ENCODE data around the gene HBG1. TPM values are rescaled to one million over a fixed set of nuclear protein-coding genes. Genes with fewer than 3 reads are reported as not detected.

The HBG1 gene
- total and polyA plus RNA-seq, 10 of the 15 experiments (the other 5 are each of a cell fraction or from before 2014, with no cell fraction given): 0.84 to 2.3 (median 1.9) TPM; not detected in 5

- Histone ChIP-seq H3K9ac (ENCODE audit: control insufficient read depth, insufficient read depth, low read length) (no peak overlapping the region), H3K9me3 (replicated peaks; ENCODE audit: control insufficient read depth, insufficient read depth, low read length) (no peaks in the 10 kb centered on the region), H2AFZ (ENCODE audit: control insufficient read depth, low read depth, low read length) (no peak overlapping the region), H4K20me1 (ENCODE audit: control insufficient read depth, insufficient read depth) (no peaks in the 10 kb centered on the region), H3K4me3 (no peak overlapping the region), H3K79me2 (ENCODE audit: control insufficient read depth, insufficient read depth, low read length) (no peaks in the 10 kb centered on the region), H3K27me3 (replicated peaks in 1 of 2; ENCODE audit: control insufficient read depth in 2 of 2, insufficient read depth in 2 of 2, low read length in 1 of 2) (no peaks in the 10 kb centered on the region), H3K27ac (ENCODE audit: control insufficient read depth, insufficient read depth) (no peak overlapping the region), H3K4me1 (ENCODE audit: control insufficient read depth, insufficient read depth, low read length) (no peaks in the 10 kb centered on the region), H3K36me3 (ENCODE audit: control insufficient read depth in 2 of 2, insufficient read depth in 2 of 2, low read length in 1 of 2) (no peaks in the 10 kb centered on the region), H3K4me2 (ENCODE audit: control insufficient read depth, insufficient read depth) (no peak overlapping the region)
- in situ Hi-C loops (cut with MboI): no loop called here
- no peak; the same call in 2 of the 3 replicates for ATAC-seq
- SMC1A ChIA-PET (ENCODE audit: uncharacterized antibody, unreplicated experiment): interaction anchor here (1.3 kb wide), 1 partner anchor 10 kb away, joined by 4 read pairs; no protein-coding TSS in a partner anchor
- CTCF ChIA-PET: no interaction called here
- no TSS peak for BruUV-seq (replicated peaks)
- intact Hi-C loops (cut with micrococcal nuclease; ENCODE audit: unreplicated experiment): no loop called here
- no peak for FAIRE-seq
- TF ChIP-seq TAF1 (IDR thresholded peaks at IDR 0.05; ENCODE audit: borderline replicate concordance, low read depth, low read length) (no peak), TCF12 (IDR thresholded peaks at IDR 0.05; ENCODE audit: low read depth, low read length) (no peak), POLR2A (IDR thresholded peaks at IDR 0.05; ENCODE audit: low read depth, low read length) (no peak), CEBPB (IDR thresholded peaks at IDR 0.05; ENCODE audit: borderline replicate concordance in 1 of 2, low read depth in 2 of 2, low read length in 2 of 2) (no peak), ATF2 (IDR thresholded peaks at IDR 0.05; ENCODE audit: low read length) (no peak), BRCA1 (IDR thresholded peaks at IDR 0.05; ENCODE audit: low read depth, low read length) (no peak), HDAC6 (IDR thresholded peaks at IDR 0.05; ENCODE audit: unreplicated experiment) (no peak), IKZF1 (conservative IDR thresholded peaks at IDR 0.05) (no peak), SREBF1 (IDR thresholded peaks at IDR 0.05; ENCODE audit: low read length) (no peak), ZNF217 (IDR thresholded peaks at IDR 0.05) (no peak), SMAD1 (IDR thresholded peaks at IDR 0.05; ENCODE audit: low read depth, partially characterized antibody) (no peak), MLLT1 (IDR thresholded peaks at IDR 0.05) (no peak), RUNX3 (IDR thresholded peaks at IDR 0.05; ENCODE audit: low read length) (no peak), KAT2A (conservative IDR thresholded peaks at IDR 0.05; ENCODE audit: control insufficient read depth, low read depth, low read length) (no peak), RELA (IDR thresholded peaks at IDR 0.05; ENCODE audit: borderline replicate concordance, partially characterized antibody) (no peak)
- RAD21 ChIA-PET (ENCODE audit: unreplicated experiment): no interaction called here
- no peak for DNase-seq (ENCODE audit: low read depth, low spot score)
- POLR2A ChIA-PET: no interaction called here
- WGBS (ENCODE audit: insufficient coverage, insufficient replicate concordance, low lambda C conversion rate, missing lambda C conversion rate): 31% methylated on average over 4 of the region's 4 CpGs
These were observed 36.2 kb upstream of the HBG1 start for GRCh38 chr11:5285703-5286340.

Measured in GM12878 (cell line).